CD4-positive, CD25-positive, alpha-beta regulatory T cell (primary cell): Measurements from ENCODE around the gene MELK. TPM values are rescaled to one million over a fixed set of nuclear protein-coding genes. Genes with fewer than 3 reads are reported as not detected.
A peak's percentile ranks its signal among the peaks of the same experiment; 100 is the strongest.

ENCODE experiments used
- ATAC-seq, 2 donors: fragments of 150-1000 bp; cut with Tn5 transposase; one replicate each; pipeline ENCODE4 v1.10.0; 2021; ENCODE audit warnings: low read depth in 2 of 2, moderate number of reproducible peaks in 2 of 2, moderate library complexity in 1 of 2
- DNase-seq, 3 donors: peaks; one replicate each; pipeline versions ENCODE4 v3.0.0 to v3.0.0-alpha.2; 2012 to 2022; ENCODE audit warnings: mixed read lengths in 1 of 3
- H3K27ac ChIP-seq: one replicate; pipeline ENCODE4 v1.7.0; 2013; ENCODE audit warnings: mild to moderate bottlenecking, low read length; ENCODE audit not compliant: insufficient read depth, poor library complexity, severe bottlenecking
- H3K27me3 ChIP-seq: one replicate; pipeline ENCODE4 v1.7.0; 2013; ENCODE audit warnings: low read length; ENCODE audit not compliant: control insufficient read depth, insufficient read depth
- H3K36me3 ChIP-seq: one replicate; pipeline ENCODE4 v1.7.0; 2013; ENCODE audit warnings: mild to moderate bottlenecking, low read length, moderate library complexity; ENCODE audit not compliant: control insufficient read depth, insufficient read depth
- H3K4me1 ChIP-seq: 2 replicates; pipeline ENCODE4 v1.7.0; 2013; ENCODE audit warnings: mild to moderate bottlenecking, low read length; ENCODE audit not compliant: insufficient read depth, control insufficient read depth, poor library complexity, severe bottlenecking
- H3K4me3 ChIP-seq: one replicate; pipeline ENCODE4 v1.7.0; 2013; ENCODE audit warnings: low read depth, mild to moderate bottlenecking, low read length, moderate library complexity
- H3K9me3 ChIP-seq, 2 experiments: 1 replicate in 1 of 2; 2 replicates in 1 of 2; pipeline ENCODE4 v1.7.0; 2013; ENCODE audit warnings: low read length in 2 of 2, mild to moderate bottlenecking in 1 of 2, moderate library complexity in 1 of 2; ENCODE audit not compliant: control insufficient read depth in 2 of 2
- H3K27ac Mint-ChIP-seq, 3 donors: one replicate each; pipeline ENCODE4 v1.8.0; 2020 to 2022; ENCODE audit warnings: mild to moderate bottlenecking in 3 of 3, mixed read lengths in 3 of 3, moderate library complexity in 2 of 3
- H3K27me3 Mint-ChIP-seq: one replicate; pipeline ENCODE4 v1.8.0; 2022; ENCODE audit warnings: mild to moderate bottlenecking, mixed read lengths
- H3K36me3 Mint-ChIP-seq: one replicate; pipeline ENCODE4 v1.8.0; 2020; ENCODE audit warnings: mixed read lengths
- H3K4me1 Mint-ChIP-seq, 4 donors: one replicate each; pipeline ENCODE4 v1.8.0; 2020 to 2022; ENCODE audit warnings: mixed read lengths in 4 of 4, mild to moderate bottlenecking in 1 of 4
- H3K4me3 Mint-ChIP-seq, 4 donors: one replicate each; pipeline ENCODE4 v1.8.0; 2020 to 2022; ENCODE audit warnings: mild to moderate bottlenecking in 4 of 4, mixed read lengths in 4 of 4, moderate library complexity in 3 of 4
- H3K9me3 Mint-ChIP-seq, 7 donors: one replicate each; pipeline ENCODE4 v1.8.0; 2020 to 2022; ENCODE audit warnings: mixed read lengths in 7 of 7, mild to moderate bottlenecking in 3 of 7, moderate library complexity in 2 of 7
- polyA plus RNA-seq, 4 donors: library from polyadenylated mRNA; unstranded; fragments of 300-500 nt; fragmentation: Illumina TruSeq; gene quantifications; one replicate each; pipeline ENCODE4 v1.2.3, GENCODE V29; 2021
- total RNA-seq: library from RNA; stranded (reverse); gene quantifications from one replicate; pipeline ENCODE4 v1.2.3, GENCODE V29; 2022

Gene MELK
- total and polyA plus RNA-seq, 5 donors from 2014 or later, result 0.90 to 5.5 (median 2.2) TPM

DNA sequence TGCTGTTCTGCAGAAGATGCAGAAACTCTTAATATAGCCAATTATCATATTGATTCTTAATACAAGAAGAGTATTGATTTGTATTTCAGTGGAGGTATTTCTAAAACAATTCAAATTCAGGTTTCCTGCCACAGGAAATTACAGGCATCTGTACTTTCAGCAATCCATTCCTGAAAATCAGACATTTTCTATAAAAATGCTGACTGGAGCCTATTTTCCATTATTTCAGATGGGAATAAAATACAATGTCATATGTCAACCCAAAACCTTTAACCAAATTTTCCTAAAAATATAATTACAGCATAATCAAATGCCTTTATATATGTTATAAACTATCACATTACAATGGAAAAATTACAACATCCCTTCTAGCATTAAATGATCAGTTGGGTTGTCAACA lies 131.5 kb downstream of the MELK start:
- no peaks in the 10 kb centered on the region for H3K4me1 Mint-ChIP-seq
- Histone ChIP-seq H3K4me3 (no peak overlapping the region), H3K36me3 (no peaks in the 10 kb centered on the region), H3K4me1 (no peaks in the 10 kb centered on the region), H3K9me3 (peaks cover 0 to 4% of the 10 kb centered on the region in 2 experiments), H3K27me3 (peaks cover 2% of the 10 kb centered on the region), H3K27ac (no peak overlapping the region)
- H3K4me3 Mint-ChIP-seq, result no peak overlapping the region
- peaks cover 34% of the 10 kb centered on the region for H3K27me3 Mint-ChIP-seq
- H3K36me3 Mint-ChIP-seq, result no peaks in the 10 kb centered on the region
- no peak overlapping the region for H3K27ac Mint-ChIP-seq
- H3K9me3 Mint-ChIP-seq, result peaks cover 0 to 13% (median 5%) of the 10 kb centered on the region in 7 donors
- DNase-seq, result no peak
- ATAC-seq, result no peak

DNA sequence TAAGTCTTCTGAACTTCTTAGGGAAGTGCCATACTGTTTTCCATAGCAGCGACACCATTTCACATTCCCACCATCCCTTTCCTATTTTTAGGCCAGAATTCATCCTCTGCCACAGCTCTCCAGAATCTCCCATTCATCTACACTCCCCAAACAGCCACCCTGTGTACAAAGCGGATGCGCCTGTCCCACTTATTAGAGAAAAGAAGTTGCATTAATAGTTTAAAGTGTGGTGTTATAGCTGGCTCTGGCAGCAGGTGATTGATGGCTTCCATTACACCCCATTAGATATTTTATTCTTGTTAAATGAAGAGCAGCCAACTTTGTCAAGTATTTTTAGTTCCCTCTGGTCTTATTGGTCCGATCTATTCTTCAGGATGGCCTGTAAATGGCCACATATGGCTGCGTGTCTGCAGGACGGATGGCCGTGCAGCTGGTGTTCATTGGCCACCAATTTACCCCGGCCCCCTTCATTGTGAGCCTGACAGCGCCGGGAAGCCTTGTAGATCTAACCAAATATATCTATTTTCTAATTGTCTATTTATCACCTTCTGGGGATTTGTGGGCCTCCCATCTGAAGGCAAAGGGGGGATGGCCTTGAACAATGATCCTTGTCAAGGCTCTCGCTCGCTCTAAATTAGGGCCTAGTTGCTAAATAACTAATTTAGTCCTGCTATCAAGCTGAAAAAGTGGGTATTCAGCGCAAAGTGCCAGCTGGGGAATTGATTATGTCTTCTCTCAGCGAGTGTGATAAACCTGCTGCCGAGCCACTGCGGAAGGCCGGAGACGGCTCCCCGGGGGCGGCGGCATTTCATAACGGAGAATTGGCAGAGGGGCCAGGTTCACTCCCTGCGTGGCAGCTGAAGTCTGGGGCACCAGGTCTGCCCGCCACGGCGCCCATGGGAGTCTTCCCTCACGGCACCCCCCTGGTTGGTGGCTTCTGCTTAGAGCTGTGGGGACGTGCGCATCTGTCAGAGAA lies 141.1 kb downstream of the MELK start:
- Histone ChIP-seq H3K27me3 (peaks cover 4% of the 10 kb centered on the region), H3K36me3 (no peaks in the 10 kb centered on the region), H3K4me1 (no peaks in the 10 kb centered on the region), H3K27ac (no peak overlapping the region), H3K4me3 (no peak overlapping the region), H3K9me3 (peaks cover 0 to 2% of the 10 kb centered on the region in 2 experiments)
- H3K4me1 Mint-ChIP-seq, result no peaks in the 10 kb centered on the region
- H3K27ac Mint-ChIP-seq, result no peak overlapping the region
- DNase-seq (no peak), ATAC-seq (no peak)
- H3K9me3 Mint-ChIP-seq, result peaks cover 0 to 5% (median 0%) of the 10 kb centered on the region in 7 donors
- no peaks in the 10 kb centered on the region for H3K27me3 Mint-ChIP-seq
- H3K4me3 Mint-ChIP-seq, result peak overlapping the region in 1 of 4 donors; percentile 51
- H3K36me3 Mint-ChIP-seq, result no peaks in the 10 kb centered on the region

DNA sequence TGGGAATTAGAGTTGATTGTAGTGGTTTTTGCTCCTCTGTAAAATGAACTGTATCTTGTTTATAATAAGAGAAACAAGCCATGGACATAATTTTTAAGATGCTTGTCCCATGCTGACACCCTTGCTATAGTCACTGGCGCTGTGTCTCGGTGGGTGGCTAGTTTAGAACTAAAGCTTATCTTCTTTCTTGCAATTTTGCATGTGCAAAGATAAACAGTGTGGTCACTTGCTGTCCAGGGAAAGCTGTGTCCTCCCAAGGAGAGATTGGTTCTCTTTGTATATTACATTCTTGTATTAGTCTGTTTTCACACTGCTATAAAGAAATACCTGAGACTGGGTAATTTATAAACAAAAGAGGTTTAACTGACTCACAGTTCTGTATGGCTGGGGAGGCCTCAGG lies 143.8 kb downstream of the MELK start:
- no peaks in the 10 kb centered on the region for H3K4me1 ChIP-seq
- Mint-ChIP-seq H3K27me3 (peaks cover 5% of the 10 kb centered on the region), H3K36me3 (no peaks in the 10 kb centered on the region), H3K27ac (no peak overlapping the region), H3K4me3 (no peak overlapping the region), H3K9me3 (peaks cover 0 to 5% (median 0%) of the 10 kb centered on the region in 7 donors), H3K4me1 (no peaks in the 10 kb centered on the region)
- peaks cover 0 to 2% of the 10 kb centered on the region in 2 experiments for H3K9me3 ChIP-seq
- H3K36me3 ChIP-seq, result no peaks in the 10 kb centered on the region
- no peak overlapping the region for H3K27ac ChIP-seq
- peaks cover 4% of the 10 kb centered on the region for H3K27me3 ChIP-seq
- ATAC-seq (no peak), DNase-seq (no peak)
- H3K4me3 ChIP-seq, result no peak overlapping the region

DNA sequence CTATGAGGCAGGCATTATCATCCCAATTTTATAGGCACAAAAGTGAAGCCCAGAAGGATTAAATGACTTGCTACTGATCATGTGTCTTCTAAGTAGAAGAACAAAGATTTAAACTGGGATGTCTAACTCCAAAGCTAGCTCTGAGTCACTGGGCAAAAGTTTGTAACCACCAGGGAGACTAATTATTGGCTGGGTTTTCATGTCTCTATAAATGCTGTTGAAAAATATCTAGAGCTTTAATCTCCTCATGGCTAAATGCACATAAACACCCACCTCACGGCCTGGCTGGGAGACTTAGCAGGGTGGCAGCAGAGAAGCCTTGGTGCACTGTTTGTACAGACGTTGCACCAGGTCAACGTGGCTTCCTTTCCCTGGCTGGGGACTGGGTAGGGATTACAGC lies 144.6 kb downstream of the MELK start:
- H3K27ac ChIP-seq, result no peak overlapping the region
- Mint-ChIP-seq H3K9me3 (peaks cover 0 to 5% (median 0%) of the 10 kb centered on the region in 7 donors), H3K36me3 (no peaks in the 10 kb centered on the region), H3K4me3 (no peak overlapping the region), H3K27ac (no peak overlapping the region), H3K4me1 (no peaks in the 10 kb centered on the region), H3K27me3 (peaks cover 9% of the 10 kb centered on the region)
- DNase-seq (no peak), ATAC-seq (no peak)
- H3K9me3 ChIP-seq, result peaks cover 0 to 2% of the 10 kb centered on the region in 2 experiments
- H3K27me3 ChIP-seq, result peaks cover 4% of the 10 kb centered on the region
- no peaks in the 10 kb centered on the region for H3K4me1 ChIP-seq
- H3K36me3 ChIP-seq, result no peaks in the 10 kb centered on the region
- no peak overlapping the region for H3K4me3 ChIP-seq

DNA sequence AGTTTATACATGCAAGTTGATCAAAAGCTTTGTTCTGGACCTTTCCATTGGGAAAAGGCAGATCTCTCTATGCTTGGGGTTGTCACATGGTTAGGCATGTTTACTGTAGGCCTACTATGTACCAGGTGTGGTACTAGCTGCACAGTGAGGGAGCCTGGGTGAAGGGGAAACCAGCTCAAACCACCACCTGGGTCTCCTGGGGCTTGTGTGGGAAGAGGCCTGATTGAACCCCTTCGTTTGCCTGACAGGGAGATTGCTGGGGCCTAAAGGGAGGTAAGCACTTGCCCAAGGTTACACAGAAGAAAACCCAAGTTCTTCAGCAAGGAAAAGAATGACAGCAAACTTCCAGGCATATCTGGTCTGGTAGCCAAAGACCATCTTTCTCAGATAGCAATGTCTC lies 145.9 kb downstream of the MELK start:
- Histone ChIP-seq H3K27ac (no peak overlapping the region), H3K4me1 (no peaks in the 10 kb centered on the region), H3K9me3 (no peaks in the 10 kb centered on the region), H3K36me3 (no peaks in the 10 kb centered on the region), H3K27me3 (peaks cover 5% of the 10 kb centered on the region), H3K4me3 (no peak overlapping the region)
- Mint-ChIP-seq H3K9me3 (peaks cover 0 to 3% (median 0%) of the 10 kb centered on the region in 7 donors), H3K27ac (no peak overlapping the region), H3K4me3 (no peak overlapping the region), H3K27me3 (peaks cover 16% of the 10 kb centered on the region), H3K4me1 (no peaks in the 10 kb centered on the region), H3K36me3 (no peaks in the 10 kb centered on the region)
- no peak for ATAC-seq
- no peak for DNase-seq

DNA sequence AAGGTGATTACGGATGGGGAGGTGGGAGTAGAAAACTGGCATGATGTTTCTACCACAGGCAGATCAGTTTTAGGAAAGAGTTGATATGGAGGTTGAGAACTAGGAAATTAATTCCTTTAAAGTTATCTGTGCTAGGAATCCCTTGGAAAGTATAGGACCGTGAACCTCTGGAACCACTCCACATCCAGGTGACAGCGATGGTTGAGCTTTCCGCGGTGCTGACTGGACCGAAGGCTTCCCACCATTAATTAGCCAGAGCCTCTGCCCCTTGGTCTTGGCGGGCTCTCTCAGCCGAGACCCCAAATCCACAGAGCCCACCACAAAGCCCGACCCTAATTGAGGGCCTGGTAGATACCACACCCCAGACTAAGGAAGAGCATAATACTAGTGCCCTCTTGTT lies 147.3 kb downstream of the MELK start:
- Mint-ChIP-seq H3K27ac (no peak overlapping the region), H3K4me3 (no peak overlapping the region), H3K9me3 (no peaks in the 10 kb centered on the region), H3K4me1 (no peaks in the 10 kb centered on the region), H3K27me3 (peaks cover 16% of the 10 kb centered on the region), H3K36me3 (no peaks in the 10 kb centered on the region)
- H3K36me3 ChIP-seq, result no peaks in the 10 kb centered on the region
- H3K27me3 ChIP-seq, result peaks cover 5% of the 10 kb centered on the region
- H3K9me3 ChIP-seq, result no peaks in the 10 kb centered on the region
- ATAC-seq, result no peak
- no peak for DNase-seq
- H3K4me1 ChIP-seq, result no peaks in the 10 kb centered on the region
- no peak overlapping the region for H3K27ac ChIP-seq
- no peak overlapping the region for H3K4me3 ChIP-seq

DNA sequence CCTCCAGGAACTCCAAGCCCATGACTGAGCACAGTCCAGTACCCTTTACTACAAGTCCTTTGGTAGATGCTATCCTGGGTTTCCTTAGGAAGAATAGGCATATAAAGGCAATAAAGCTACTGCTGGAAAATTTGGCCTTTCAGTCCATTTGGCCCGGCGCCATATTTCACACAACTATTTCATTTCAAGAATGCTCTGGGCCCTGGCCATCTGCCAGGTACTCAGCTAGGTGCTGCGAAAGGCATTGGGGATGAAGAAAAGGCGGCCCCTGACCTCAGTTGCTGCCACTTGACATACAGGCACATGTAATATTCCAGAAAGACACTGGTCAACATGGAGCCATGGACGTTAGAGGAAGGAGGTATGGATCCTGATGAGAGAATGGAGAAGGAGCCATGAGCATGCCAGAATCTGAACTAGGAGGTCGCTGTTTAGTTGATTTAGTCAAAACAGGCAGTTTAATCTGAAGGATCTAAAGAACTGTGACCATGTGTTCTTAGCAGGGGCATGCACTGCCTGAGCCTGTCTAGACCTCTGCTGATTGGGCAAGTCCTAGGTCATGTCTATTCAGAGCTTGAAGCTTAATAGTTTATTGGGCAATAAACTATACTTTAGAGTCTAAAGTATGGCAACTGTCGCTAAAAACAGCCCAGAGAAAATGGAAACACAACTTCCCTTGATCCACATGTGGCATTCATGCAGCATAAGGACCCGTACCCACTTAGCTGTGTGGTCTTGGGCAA lies 149.3 kb downstream of the MELK start:
- peaks cover 5% of the 10 kb centered on the region for H3K27me3 ChIP-seq
- H3K4me3 Mint-ChIP-seq, result no peak overlapping the region
- no peaks in the 10 kb centered on the region for H3K9me3 Mint-ChIP-seq
- no peak overlapping the region for H3K4me3 ChIP-seq
- peaks cover 16% of the 10 kb centered on the region for H3K27me3 Mint-ChIP-seq
- no peak overlapping the region for H3K27ac ChIP-seq
- no peaks in the 10 kb centered on the region for H3K4me1 Mint-ChIP-seq
- H3K9me3 ChIP-seq, result no peaks in the 10 kb centered on the region
- ATAC-seq (no peak), DNase-seq (no peak)
- no peaks in the 10 kb centered on the region for H3K36me3 ChIP-seq
- no peak overlapping the region for H3K27ac Mint-ChIP-seq
- no peaks in the 10 kb centered on the region for H3K4me1 ChIP-seq
- no peaks in the 10 kb centered on the region for H3K36me3 Mint-ChIP-seq
